ENCODE results near the gene STRBP. TPM values are rescaled to one million over a fixed set of nuclear protein-coding genes. Genes with fewer than 3 reads are reported as not detected.

Gene STRBP
- total and polyA plus RNA-seq, 2 of the 8 experiments (the other 6 are each of a cell fraction or from before 2014, with no cell fraction given), result 29.7 to 105 TPM

DNA sequence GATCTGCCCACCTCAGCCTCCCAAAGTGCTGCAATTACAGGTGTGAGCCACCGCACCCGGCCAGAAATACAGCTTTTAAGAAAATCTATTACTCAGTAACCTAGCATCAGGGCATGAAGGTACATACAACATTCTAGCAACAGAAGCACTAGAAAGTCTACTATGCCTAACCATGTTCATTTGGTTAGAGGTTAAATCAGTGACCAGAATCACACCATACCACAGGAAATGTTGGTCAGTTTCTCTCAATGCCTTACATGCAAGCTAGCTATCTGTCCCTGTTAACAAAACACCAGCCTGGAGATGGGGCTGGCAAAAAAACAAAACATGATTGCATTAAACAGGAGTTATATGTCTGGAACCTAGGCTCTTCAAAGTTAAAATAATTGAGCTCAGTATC lies 104.1 kb downstream of the STRBP start (continued):
- no peak for TF ChIP-seq FOSL1 (IDR thresholded peaks at IDR 0.05; ENCODE audit: insufficient read depth, low read depth, low read length)

Measured in H1 (cell line).